22Rv1 (cell line): ENCODE measurements around the gene NCKAP5L.
A peak's percentile ranks its signal among the peaks of the same experiment; 100 is the strongest.

Experiments
- H3K27ac ChIP-seq: fragments of 450-650 bp; 2 replicates; pipeline ENCODE4 v1.5.1; 2017
- CTCF ChIP-seq: fragments of 450-650 bp; IDR thresholded peaks from 2 replicates; pipeline ENCODE4 v1.5.1; 2017; ENCODE audit warnings: mild to moderate bottlenecking
- ZFX ChIP-seq: fragments of 450-650 bp; IDR thresholded peaks from 2 replicates; pipeline ENCODE4 v1.6.1; 2017; ENCODE audit warnings: antibody characterized with exemption, borderline replicate concordance

NCKAP5L gene

GRCh38 chr12:49750027-49750995 lies 77.9 kb downstream of the NCKAP5L start:
- peak overlapping the region; percentile 14; the same call in 1 of the 2 replicates for H3K27ac ChIP-seq
- TF ChIP-seq CTCF, result no peak; the same call in 1 of the 2 replicates
- TF ChIP-seq ZFX, result no peak

GRCh38 chr12:49748800-49749199 lies 79.4 kb downstream of the NCKAP5L start:
- TF ChIP-seq CTCF (no peak), ZFX (no peak)
- H3K27ac ChIP-seq, result no peak overlapping the region

- no peak overlapping the region for H3K27ac ChIP-seq
- TF ChIP-seq ZFX, result no peak
- TF ChIP-seq CTCF, result no peak
Measured at GRCh38 chr12:49748306-49748705, 79.9 kb downstream of the NCKAP5L start.

DNA sequence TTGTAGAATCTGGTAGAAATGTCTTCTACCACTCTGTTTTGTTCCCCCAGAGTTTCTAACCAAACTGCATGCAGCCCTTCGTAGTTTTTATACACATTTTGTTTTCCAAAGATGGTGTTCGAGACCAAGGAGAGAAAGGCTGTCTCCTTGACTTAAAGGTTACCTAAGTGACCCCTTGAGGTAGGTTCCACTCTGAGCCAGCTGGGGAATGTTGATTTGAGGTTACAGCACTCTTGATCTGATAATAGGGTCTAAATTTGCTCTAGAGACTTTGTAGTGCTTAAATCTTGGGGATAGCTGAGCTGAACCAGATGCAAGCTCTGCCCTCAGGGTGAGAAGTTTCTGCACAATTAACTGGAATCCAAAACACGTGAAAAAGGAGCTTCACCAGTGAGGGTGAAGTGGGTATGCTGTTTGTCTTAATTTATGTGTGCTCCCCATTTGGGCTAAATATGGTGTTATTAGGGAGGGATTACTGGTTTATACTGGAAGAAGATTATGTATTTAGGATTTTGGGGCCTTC lies 83.8 kb downstream of the NCKAP5L start:
- TF ChIP-seq CTCF, result no peak
- no peak for TF ChIP-seq ZFX
- no peak overlapping the region for H3K27ac ChIP-seq

DNA sequence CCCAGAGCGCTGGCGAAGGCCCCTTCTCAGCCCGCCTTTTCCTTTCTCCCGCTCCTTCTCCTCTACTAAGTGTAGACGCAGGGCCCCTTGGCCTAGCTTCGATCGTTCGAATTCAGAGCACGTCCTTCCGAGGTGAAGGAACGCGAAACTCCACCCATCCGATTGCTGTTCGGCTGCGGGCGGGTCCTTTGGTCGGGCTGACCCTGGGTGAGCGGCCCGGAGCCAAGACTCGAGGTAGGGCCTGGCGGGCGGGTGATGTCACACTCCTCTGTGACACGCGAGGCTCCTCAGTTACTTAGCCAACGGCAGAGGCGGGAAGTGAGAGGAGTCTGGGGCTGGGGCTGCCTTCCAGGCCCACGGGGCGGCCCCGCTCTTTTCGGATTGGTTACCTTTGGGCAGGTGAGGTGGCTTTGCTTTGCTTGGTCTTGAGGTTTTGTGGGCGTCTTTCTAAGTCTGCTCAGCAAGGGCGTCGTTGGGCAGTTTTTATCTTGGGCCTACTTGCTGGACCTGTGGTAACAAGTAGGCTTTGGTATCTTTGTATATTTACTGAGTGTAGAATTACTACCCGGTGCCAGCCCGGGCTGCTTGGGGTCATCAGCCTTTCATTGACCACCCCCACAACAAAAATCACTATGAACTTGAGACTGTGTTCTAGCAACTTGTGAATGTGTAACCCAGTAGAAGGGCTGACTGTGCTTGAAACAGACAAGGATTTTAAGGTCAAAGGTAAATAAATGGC lies 86.2 kb downstream of the NCKAP5L start:
- H3K27ac ChIP-seq, result peak overlapping the region; percentile 97
- no peak for TF ChIP-seq CTCF
- TF ChIP-seq ZFX, result no peak
